ENCODE results near the gene RIN3.

The RIN3 gene

GRCh38 chr14:92690171-92691011 lies 176.8 kb downstream of the RIN3 start:
- ChIA-PET POLR2A (interaction anchor here (0.9 kb wide), 1 partner anchor 58 kb away, joined by 3 read pairs; the partner anchor contains the start of gene LGMN), CTCF (interaction anchor here (0.6 to 14.9 kb wide), 22 partner anchors 8 to 584 kb away, joined by 3 to 402 read pairs (median 4); partner anchors contain the start of genes ATXN3, CPSF2, GOLGA5 and NDUFB1)
- DNase-seq (ENCODE audit: low read depth, low spot score) = no peak
- TF ChIP-seq CTCF (IDR thresholded peaks at IDR 0.05; ENCODE audit: insufficient read depth, low read length, missing control alignments) = peak; percentile 69
- H3K4me3 ChIP-seq (ENCODE audit: low read depth, low read length) = no peak overlapping the region

DNA sequence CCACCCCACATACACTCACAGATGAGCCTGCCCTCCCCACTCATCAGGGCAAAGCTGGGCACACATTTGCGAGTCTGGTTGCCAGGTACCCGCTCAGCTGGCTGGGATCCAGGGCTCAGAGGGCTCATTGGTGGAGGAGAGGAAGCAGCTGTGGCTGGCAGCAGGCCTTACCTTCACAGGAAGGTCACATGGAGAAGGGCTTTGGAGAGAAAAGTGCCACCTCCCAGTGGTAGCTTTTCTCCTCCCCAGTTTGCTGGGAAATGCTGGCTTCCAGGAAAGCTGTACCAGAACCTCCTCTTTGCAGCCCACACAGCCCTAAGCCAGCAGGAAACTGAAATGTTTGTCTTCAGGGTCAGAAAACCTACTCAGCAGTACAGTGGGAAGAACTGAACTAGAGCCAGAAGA lies 179.2 kb downstream of the RIN3 start:
- TF ChIP-seq CTCF (IDR thresholded peaks at IDR 0.05; ENCODE audit: insufficient read depth, low read length, missing control alignments) = no peak
- CTCF ChIA-PET = interaction anchor here (1.2 to 14.9 kb wide), 2 partner anchors 11 to 94 kb away, joined by 6 to 402 read pairs; partner anchors contain the start of gene GOLGA5
- POLR2A ChIA-PET = no interaction called here
- no peak for DNase-seq (ENCODE audit: low read depth, low spot score)
- no peak overlapping the region for H3K4me3 ChIP-seq (ENCODE audit: low read depth, low read length)

- no peak for DNase-seq (ENCODE audit: low read depth, low spot score)
- no peak for TF ChIP-seq CTCF (IDR thresholded peaks at IDR 0.05; ENCODE audit: insufficient read depth, low read length, missing control alignments)
- H3K4me3 ChIP-seq (ENCODE audit: low read depth, low read length) = no peak overlapping the region
- ChIA-PET CTCF (interaction anchor here (0.6 to 14.9 kb wide), 6 partner anchors 8 to 104 kb away, joined by 3 to 402 read pairs (median 3); partner anchors contain the start of gene GOLGA5), POLR2A (interaction anchor here (0.5 kb wide), 1 partner anchor 572 kb away, joined by 4 read pairs; the partner anchor contains the start of gene CPSF2)
Measured at GRCh38 chr14:92693998-92694795, 180.6 kb downstream of the RIN3 start.

DNA sequence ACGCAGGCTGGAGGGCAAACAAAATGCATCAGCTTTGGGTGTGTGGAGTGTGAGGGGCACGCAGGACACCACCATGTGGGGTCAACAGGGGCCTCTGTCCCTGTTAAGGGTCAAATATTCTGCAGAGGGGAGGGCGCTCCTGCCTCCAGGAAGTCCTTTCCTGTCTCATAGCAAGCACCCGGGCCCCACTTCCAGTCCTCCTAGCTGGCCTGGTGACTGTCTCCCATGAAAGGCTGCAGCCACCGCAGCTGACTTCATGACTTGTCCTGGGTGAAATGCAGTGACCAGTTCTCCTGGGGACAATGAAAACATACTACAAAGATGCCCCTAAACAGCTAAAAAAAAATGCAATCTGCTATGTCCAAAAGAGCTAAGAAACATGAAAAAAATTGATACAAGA lies 181.2 kb downstream of the RIN3 start:
- ChIA-PET POLR2A (interaction anchor here (0.5 kb wide), 1 partner anchor 573 kb away, joined by 4 read pairs; the partner anchor contains the start of gene CPSF2), CTCF (interaction anchor here (0.6 to 3.0 kb wide), 5 partner anchors 8 to 105 kb away, joined by 3 to 17 read pairs (median 3); no protein-coding TSS in a partner anchor)
- no peak for DNase-seq (ENCODE audit: low read depth, low spot score)
- H3K4me3 ChIP-seq (ENCODE audit: low read depth, low read length) = no peak overlapping the region
- TF ChIP-seq CTCF (IDR thresholded peaks at IDR 0.05; ENCODE audit: insufficient read depth, low read length, missing control alignments) = no peak

- ChIA-PET CTCF (interaction anchor here (1.1 to 3.0 kb wide), 3 partner anchors 9 to 89 kb away, joined by 3 to 17 read pairs (median 5); no protein-coding TSS in a partner anchor), POLR2A (no interaction called here)
- H3K4me3 ChIP-seq (ENCODE audit: low read depth, low read length) = no peak overlapping the region
- TF ChIP-seq CTCF (IDR thresholded peaks at IDR 0.05; ENCODE audit: insufficient read depth, low read length, missing control alignments) = no peak
- no peak for DNase-seq (ENCODE audit: low read depth, low spot score)
Measured at GRCh38 chr14:92695562-92695961, 182.0 kb downstream of the RIN3 start.
